GM11168 (cell line): ENCODE results near the gene LRMDA.

Experiments
- in situ Hi-C: fragments of 300-500 bp; cut with MboI; formaldehyde crosslinking; loops from one replicate; pipeline ENCODE4 v1.12.0; 2022; ENCODE audit warnings: low sequenced_read_pairs; ENCODE audit not compliant: unreplicated experiment

The LRMDA gene

DNA sequence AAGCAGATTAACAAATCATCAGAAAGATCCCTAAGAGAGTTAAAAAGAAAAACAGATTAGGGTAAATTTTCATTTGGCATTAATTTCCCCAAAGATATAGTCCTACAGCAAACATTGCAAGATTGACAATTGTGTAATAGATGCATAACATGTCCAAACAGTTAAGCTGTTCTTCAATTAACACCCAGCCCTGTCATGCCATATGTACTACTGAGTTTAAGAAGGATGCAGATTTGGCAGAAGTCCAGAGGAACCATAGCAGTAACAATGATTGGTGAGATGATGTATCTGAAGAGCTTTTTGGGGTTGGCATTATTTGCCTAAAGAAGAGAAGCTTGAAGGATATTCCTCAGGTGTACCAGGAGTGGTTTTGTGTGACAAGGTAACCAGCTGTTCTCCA is 287.6 kb downstream of the LRMDA start:
- in situ Hi-C loops: no loop called here

DNA sequence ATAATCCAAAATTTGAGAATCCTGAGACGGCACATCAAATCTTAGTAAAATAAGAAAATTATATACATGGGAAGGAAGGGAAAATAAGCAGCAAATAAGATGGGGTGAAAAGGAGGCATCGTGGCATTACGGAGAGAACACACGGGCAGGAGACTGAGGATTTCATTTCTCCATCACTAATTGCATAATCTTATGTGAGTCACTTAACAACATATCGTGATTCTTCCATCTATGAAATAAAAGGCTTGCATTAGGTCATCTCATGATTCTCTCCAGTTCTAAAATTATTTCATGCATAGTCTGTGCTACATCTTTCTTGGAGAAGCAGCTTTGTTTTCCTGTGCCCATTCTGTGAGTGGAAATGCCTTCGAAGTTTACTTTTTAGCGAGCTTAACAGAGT is 288.7 kb downstream of the LRMDA start:
- in situ Hi-C loops: no loop called here

DNA sequence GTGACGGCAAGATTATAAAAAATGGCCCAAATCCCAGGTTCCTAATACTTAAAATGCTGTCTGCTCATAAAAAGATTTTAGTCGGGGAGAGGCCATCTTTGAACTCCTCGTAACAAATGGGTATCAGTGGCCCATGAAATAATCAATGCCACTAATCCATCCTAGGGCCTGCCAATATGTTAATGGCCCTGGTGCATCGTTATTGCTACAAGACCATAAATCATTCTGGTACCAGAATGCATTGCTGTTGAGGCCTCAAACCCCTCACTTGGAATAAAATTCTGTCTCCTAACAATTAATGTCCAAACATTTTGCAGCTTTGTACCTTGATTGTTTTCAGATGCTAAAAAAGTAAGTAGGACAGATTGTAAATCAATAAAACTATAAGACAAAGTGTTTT is 290.6 kb downstream of the LRMDA start:
- in situ Hi-C loops: no loop called here

GRCh38 chr10:75722609-75723008 is 291.2 kb downstream of the LRMDA start:
- in situ Hi-C loops: no loop called here

- in situ Hi-C loops: no loop called here
Measured at GRCh38 chr10:75723319-75723980, 292.0 kb downstream of the LRMDA start.

- in situ Hi-C loops: no loop called here
Measured at GRCh38 chr10:75724047-75724446, 292.6 kb downstream of the LRMDA start.

DNA sequence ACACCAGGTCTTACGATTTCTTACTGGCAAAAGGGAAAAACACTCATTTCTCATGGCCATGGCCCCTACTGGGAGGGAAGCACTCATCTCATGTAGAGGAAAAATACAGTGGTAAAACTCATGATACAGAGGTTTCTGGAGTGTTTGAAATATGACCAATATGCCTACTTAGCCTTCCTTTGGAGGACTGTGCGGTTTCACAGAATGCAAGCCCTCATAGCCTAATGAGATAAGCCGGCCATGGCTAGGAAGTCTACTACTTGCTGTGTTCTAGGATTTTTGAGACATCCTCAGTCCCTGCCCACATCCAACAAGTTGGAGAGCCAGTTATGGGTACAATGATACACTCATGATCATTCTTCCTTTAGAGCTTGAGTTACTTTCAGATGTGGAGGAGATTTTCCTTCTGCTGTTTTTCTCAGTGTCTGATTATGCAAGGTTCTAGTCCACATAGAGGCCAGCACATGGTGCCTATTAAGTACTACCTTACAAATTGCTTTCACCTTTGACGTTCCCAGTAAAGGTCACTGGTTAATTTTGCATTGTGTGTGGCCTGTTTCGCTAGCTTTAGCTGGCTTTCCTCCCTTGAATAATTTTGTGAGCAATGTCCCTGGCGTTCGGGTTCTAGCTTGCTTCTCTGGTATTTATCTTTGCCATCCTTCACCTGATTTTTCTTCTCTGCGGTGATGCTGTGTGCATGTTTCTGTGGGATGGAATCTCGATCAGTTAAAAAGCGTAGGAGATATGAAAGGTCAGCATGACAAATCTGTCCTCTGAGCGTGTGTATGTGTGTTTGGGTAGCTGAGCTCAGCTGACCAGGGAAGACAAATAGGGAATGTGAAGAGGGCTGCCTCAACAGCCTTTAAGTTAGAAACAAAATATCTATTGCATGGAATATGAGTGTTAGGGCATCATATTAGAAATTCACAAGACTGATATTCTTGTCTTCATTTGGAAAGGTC is 295.4 kb downstream of the LRMDA start:
- in situ Hi-C loops: no loop called here

DNA sequence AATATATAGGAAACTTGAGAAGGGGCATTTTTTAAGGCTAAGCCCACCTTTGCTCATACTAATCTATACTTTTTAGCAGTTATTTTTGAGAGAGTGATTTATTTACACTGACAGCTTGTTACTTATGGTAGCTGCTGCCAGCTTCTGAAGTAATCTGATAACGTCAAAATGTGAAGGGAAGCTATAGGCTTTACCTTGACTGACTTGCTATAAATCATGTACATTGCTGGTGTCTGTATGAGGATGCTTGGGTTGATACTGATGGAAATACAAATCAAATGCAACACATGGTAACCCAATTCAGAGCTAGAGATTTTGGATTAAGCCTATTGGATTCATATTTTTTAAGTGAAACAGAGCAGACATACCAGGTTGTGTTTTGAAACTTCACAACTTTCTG is 299.4 kb downstream of the LRMDA start:
- in situ Hi-C loops: no loop called here

DNA sequence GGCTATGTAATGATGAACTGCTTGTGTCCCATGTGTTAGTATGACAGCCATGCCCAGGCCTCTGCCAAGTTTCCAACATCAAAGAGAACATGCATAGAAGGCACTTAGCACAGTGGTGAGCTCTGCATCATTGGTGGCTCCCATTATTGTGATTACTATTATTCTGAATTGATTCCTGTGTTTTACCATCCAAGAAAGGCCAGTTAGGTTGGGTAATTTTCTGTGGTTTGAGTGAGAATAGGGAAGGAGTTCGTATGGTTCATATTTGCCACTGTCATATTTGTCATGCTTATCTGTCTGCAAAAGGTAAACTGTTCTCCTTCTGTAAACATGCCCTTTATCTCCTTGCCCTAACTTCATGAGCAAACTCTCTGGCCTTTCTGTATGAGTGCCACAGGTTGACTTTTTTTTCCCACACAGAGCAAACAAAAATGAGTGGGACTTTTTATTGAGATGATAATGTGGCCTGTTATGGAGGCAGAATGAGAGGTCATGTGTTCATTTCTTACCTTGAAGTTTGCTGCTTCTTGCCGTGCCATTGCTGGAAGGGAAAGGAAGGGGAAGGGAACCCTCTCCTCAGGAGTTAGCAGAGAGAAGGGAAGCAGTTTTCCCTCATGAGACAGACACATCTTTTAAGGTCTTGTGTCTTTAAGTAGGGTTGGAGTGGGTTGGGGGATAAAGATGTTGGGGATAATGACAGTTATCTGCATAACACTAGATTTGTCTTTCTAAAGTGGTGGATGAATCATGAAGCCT is 301.9 kb downstream of the LRMDA start:
- in situ Hi-C loops: no loop called here

- in situ Hi-C loops: no loop called here
Measured at GRCh38 chr10:75736151-75736640, 304.8 kb downstream of the LRMDA start.

GRCh38 chr10:75736889-75737579 is 305.6 kb downstream of the LRMDA start:
- in situ Hi-C loops: no loop called here

DNA sequence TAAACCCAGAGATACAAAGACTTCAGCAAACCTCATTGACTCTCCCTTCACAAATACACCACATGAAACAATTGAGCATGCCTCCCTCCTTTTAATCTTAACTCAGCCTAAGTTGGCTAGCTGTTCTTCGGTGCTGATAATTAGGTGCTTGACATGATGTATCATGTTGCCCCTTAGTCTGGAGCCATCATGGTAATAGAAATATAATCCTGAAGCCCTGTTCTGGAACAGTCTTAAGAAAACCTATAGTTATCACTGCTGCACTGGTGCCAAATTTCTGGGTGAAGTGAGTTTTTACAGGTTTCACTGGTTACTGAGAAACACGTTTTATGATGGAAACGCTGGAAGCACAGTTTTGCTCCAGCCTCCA is 306.1 kb downstream of the LRMDA start:
- in situ Hi-C loops: no loop called here

DNA sequence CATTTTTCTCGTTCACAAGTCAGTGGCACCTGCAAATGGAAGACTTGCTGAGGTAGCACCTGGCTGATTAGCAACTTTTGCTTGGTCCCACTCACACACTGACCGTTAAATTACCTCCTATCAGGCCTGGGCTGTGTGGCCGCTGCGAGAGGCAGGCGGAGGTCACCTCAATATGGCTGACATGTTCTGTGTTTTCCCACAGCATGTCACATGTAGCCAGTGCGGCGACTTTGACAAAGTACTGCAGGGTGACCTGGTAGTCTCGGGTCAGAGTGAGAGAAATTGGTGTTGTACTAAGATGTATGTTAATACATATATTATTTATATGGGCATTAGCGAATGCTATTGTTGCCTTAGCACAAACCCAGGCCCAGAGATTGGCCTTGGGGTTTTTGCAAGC is 307.5 kb downstream of the LRMDA start:
- in situ Hi-C loops: no loop called here

GRCh38 chr10:75739414-75740143 is 308.2 kb downstream of the LRMDA start:
- in situ Hi-C loops: no loop called here

DNA sequence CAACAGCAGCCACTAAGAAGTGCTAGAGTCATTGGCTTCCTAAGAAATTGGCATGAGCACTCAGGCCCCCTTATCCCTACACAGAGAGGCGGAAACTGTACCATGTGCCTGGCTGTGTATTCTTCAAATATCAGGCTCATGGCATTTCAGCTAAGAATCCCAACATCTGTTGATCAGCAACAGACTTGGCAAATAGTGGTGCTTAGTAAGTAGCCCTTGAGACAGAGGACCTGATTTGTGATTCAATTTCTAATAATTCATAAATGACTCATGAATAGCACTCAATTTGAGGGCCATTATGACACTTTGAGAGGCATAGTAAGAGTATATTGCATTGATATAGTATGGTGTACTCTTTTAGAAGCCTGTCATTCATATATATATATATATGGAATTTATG is 309.1 kb downstream of the LRMDA start:
- in situ Hi-C loops: no loop called here

DNA sequence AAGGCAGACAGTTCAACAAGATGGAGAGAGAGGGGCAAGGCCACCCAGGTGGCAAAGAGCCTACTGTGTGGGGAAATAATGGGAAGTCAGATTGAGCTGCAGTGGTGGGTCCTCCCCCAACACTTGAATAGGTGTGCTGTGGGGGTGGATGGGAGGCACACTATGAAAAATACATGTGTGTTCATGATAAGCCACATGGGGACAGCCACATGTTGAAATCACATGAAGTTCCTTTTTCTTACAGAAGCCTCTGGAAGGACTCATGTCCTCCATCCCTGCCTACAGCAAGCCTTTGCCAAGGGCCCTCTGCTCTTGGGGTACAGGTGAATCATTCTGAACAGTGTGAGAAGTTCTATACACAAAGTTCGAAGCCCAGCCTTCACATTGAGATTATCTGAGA is 310.9 kb downstream of the LRMDA start:
- in situ Hi-C loops: no loop called here

DNA sequence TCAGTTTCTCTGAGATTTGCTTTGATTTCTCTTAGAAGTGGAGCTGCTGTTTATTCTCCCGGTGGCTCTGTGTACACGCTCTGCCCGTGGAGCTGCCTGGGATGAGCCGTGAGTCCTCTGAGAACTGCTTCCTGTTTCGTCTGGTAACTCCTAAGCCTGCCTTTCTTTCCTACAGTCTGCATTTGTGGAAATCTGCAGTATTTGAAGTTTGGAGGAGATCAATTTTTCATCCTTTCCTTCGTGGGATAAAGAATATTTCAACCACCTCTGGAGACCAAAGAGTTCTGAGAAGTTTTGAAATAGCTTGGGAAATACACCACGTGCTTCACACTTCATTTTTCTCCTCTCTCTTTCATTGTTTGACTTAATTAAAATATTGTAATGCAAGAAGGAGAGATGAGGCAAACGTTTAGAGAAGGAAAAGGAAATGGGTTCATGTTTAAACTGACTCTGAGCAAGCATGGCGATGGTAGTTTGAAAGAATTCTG is 311.9 kb downstream of the LRMDA start:
- in situ Hi-C loops: no loop called here

DNA sequence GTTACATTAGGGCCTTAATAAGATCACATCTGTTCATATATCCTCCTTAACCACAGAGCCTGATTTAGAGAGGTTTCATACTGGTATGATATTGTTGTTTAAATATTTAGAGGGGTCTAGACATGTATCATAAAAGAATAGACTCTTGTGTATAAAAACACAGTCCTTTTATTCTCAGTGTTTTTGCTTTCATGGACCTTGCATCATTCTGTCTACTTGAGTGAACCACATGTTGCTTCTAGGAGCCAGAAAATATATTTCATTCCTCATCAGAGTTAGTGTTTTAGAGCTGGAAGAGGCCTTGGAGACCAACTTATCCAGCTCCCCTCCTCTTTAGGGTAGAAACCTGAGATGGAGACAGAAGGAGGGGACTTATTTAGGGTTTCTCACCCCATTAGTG is 312.8 kb downstream of the LRMDA start:
- in situ Hi-C loops: no loop called here

GRCh38 chr10:75746356-75746755 is 314.9 kb downstream of the LRMDA start:
- in situ Hi-C loops: no loop called here
